SU-DHL-6 (cell line): ENCODE results near the gene NCAPG2.

Experiments
- H2AFZ ChIP-seq: fragments of 200-600 bp; sonication (generic); 2 replicates; pipeline ENCODE4 v1.6.1; 2014; ENCODE audit warnings: low read depth, mild to moderate bottlenecking, moderate library complexity, mixed read lengths, antibody characterized with exemption, low read length; ENCODE audit not compliant: severe bottlenecking
- H3F3A ChIP-seq: fragments of 200-600 bp; shearing (Covaris generic); 2 replicates; pipeline ENCODE4 v1.6.0; 2016; ENCODE audit warnings: antibody characterized with exemption, mild to moderate bottlenecking; ENCODE audit not compliant: insufficient read depth
- H3K27ac ChIP-seq: fragments of 200-600 bp; sonication (generic); 2 replicates; pipeline ENCODE4 v1.5.1; 2016; ENCODE audit warnings: low read depth, mild to moderate bottlenecking, low read length, moderate library complexity, mixed read lengths
- H3K27me3 ChIP-seq: fragments of 200-600 bp; sonication (generic), shearing (Covaris generic); 2 replicates; pipeline ENCODE4 v1.6.0; 2014; ENCODE audit warnings: mild to moderate bottlenecking, low read length
- H3K36me3 ChIP-seq: fragments of 200-600 bp; sonication (generic); 2 replicates; pipeline ENCODE4 v1.6.1; 2014; ENCODE audit warnings: mild to moderate bottlenecking, low read length, mixed read lengths
- H3K4me2 ChIP-seq: fragments of 300-600, 200-600 bp; shearing (Covaris generic), sonication (generic); 2 replicates; pipeline ENCODE4 v1.6.0; 2014; ENCODE audit warnings: low read length, low read depth, mild to moderate bottlenecking; ENCODE audit not compliant: poor library complexity, severe bottlenecking
- H3K4me3 ChIP-seq: fragments of 200-600 bp; sonication (generic); 2 replicates; pipeline ENCODE4 v1.5.1; 2014; ENCODE audit warnings: antibody characterized with exemption, low read length, mild to moderate bottlenecking, mixed read lengths; ENCODE audit not compliant: insufficient read depth, poor library complexity, severe bottlenecking
- H3K79me2 ChIP-seq: fragments of 200-600 bp; sonication (generic); 2 replicates; pipeline ENCODE4 v1.6.1; 2014; ENCODE audit warnings: mild to moderate bottlenecking, low read length, moderate library complexity; ENCODE audit not compliant: insufficient read depth
- H3K9ac ChIP-seq: fragments of 200-600 bp; sonication (generic); 2 replicates; pipeline ENCODE4 v1.7.0; 2014; ENCODE audit warnings: mild to moderate bottlenecking, low read length
- H3K9me2 ChIP-seq: fragments of 200-600 bp; sonication (generic); replicated peaks from 2 replicates; pipeline ENCODE4 v1.6.1; 2014; ENCODE audit warnings: low read length; ENCODE audit not compliant: insufficient read depth
- H3K9me3 ChIP-seq: fragments of 200-600 bp; sonication (generic); 2 replicates; pipeline ENCODE4 v1.6.1; 2014; ENCODE audit warnings: low read length, mixed read lengths; ENCODE audit not compliant: insufficient read depth
- H4K20me1 ChIP-seq: fragments of 200-600 bp; sonication (generic); 2 replicates; pipeline ENCODE4 v1.6.1; 2014; ENCODE audit warnings: low read depth, mild to moderate bottlenecking, antibody characterized with exemption, low read length, moderate library complexity, mixed read lengths
- CTCF ChIP-seq: fragments of 200-600 bp; sonication (generic); IDR thresholded peaks from one replicate; pipeline ENCODE4 v1.5.1; 2017; ENCODE audit warnings: antibody characterized with exemption, mild to moderate bottlenecking, low read length, moderate library complexity; ENCODE audit not compliant: insufficient read depth, poor library complexity, severe bottlenecking
- EZH2phosphoT487 ChIP-seq: fragments of 200-600 bp; sonication (generic), shearing (Covaris generic); conservative IDR thresholded peaks from 2 replicates; pipeline ENCODE4 v1.6.1; 2018; ENCODE audit warnings: mild to moderate bottlenecking, antibody characterized with exemption, low read length, moderate library complexity, mixed read lengths

NCAPG2 gene

GRCh38 chr7:158680754-158681153 is 23.9 kb downstream of the NCAPG2 start:
- TF ChIP-seq EZH2phosphoT487 (no peak), CTCF (no peak)
- Histone ChIP-seq H3K36me3 (peaks cover 58% of the 10 kb centered on the region), H4K20me1 (no peaks in the 10 kb centered on the region), H3K4me2 (no peak overlapping the region), H3K4me3 (no peak overlapping the region), H2AFZ (no peak overlapping the region), H3K27ac (no peak overlapping the region), H3K27me3 (no peaks in the 10 kb centered on the region), H3F3A (no peaks in the 10 kb centered on the region; the same call in 1 of the 2 replicates), H3K9me3 (no peaks in the 10 kb centered on the region), H3K79me2 (no peaks in the 10 kb centered on the region; the same call in 1 of the 2 replicates), H3K9ac (no peak overlapping the region), H3K9me2 (no peaks in the 10 kb centered on the region)

GRCh38 chr7:158676906-158677305 is 27.7 kb downstream of the NCAPG2 start:
- H3K27me3 ChIP-seq = no peaks in the 10 kb centered on the region
- TF ChIP-seq EZH2phosphoT487 (no peak), CTCF (no peak)
- H3K79me2 ChIP-seq = no peaks in the 10 kb centered on the region; the same call in 1 of the 2 replicates
- H3K36me3 ChIP-seq = peaks cover 33% of the 10 kb centered on the region
- H3K9ac ChIP-seq = no peak overlapping the region
- no peaks in the 10 kb centered on the region for H3K9me3 ChIP-seq
- H3K4me3 ChIP-seq = no peak overlapping the region
- H3F3A ChIP-seq = no peaks in the 10 kb centered on the region; the same call in 1 of the 2 replicates
- H4K20me1 ChIP-seq = no peaks in the 10 kb centered on the region
- H3K9me2 ChIP-seq = no peaks in the 10 kb centered on the region
- no peak overlapping the region for H2AFZ ChIP-seq
- H3K27ac ChIP-seq = no peak overlapping the region
- H3K4me2 ChIP-seq = no peak overlapping the region

- TF ChIP-seq CTCF (no peak), EZH2phosphoT487 (no peak)
- no peak overlapping the region for H2AFZ ChIP-seq
- H3K4me2 ChIP-seq = no peak overlapping the region
- H4K20me1 ChIP-seq = no peaks in the 10 kb centered on the region
- no peaks in the 10 kb centered on the region for H3F3A ChIP-seq
- H3K27ac ChIP-seq = no peak overlapping the region
- H3K9me2 ChIP-seq = no peaks in the 10 kb centered on the region
- no peak overlapping the region for H3K4me3 ChIP-seq
- H3K79me2 ChIP-seq = no peaks in the 10 kb centered on the region
- no peaks in the 10 kb centered on the region for H3K27me3 ChIP-seq
- no peak overlapping the region for H3K9ac ChIP-seq
- no peaks in the 10 kb centered on the region for H3K9me3 ChIP-seq
- H3K36me3 ChIP-seq = peaks cover 35% of the 10 kb centered on the region
These were observed 28.3 kb downstream of the NCAPG2 start for GRCh38 chr7:158676171-158676840.
